Measurements from ENCODE around the gene CFAP410.

CFAP410 gene

DNA sequence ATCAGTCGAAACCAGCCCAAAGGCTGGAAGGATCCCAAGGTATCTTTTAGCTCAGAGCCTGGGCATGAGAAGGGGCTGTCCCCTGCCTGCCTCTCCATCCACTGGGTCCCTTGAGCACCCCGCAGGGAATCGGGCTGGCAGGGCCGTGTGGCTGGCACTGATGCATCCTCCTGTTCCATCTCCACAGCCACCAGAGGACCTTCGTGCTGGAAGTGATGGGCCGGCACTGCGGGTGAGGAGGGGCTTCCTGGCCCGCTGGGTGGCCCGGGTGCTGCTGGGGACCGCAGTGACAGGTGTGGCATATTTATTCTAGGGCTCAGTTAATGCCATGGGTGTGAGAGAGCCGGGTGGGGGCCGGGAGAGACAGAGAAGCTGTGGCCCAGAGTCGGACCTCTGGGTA, 25.7 kb downstream of the CFAP410 start:
- TF ChIP-seq RARB (CRISPR knock-in tag; IDR thresholded peaks at IDR 0.05) (no peak), ZFP30 (CRISPR knock-in tag; IDR thresholded peaks at IDR 0.05) (no peak), BACH2 (CRISPR knock-in tag; IDR thresholded peaks at IDR 0.05; ENCODE audit: borderline replicate concordance) (no peak), GLIS3 (CRISPR knock-in tag; IDR thresholded peaks at IDR 0.05) (no peak), TCF4 (CRISPR knock-in tag; IDR thresholded peaks at IDR 0.05; ENCODE audit: borderline replicate concordance) (no peak), TOX (CRISPR knock-in tag; IDR thresholded peaks at IDR 0.05; ENCODE audit: borderline replicate concordance) (no peak), ESRRG (CRISPR knock-in tag; IDR thresholded peaks at IDR 0.05) (no peak), ZFP3 (CRISPR knock-in tag; IDR thresholded peaks at IDR 0.05) (no peak), ISL1 (CRISPR knock-in tag; IDR thresholded peaks at IDR 0.05) (no peak), SNAI2 (CRISPR knock-in tag; IDR thresholded peaks at IDR 0.05) (no peak), OSR1 (CRISPR knock-in tag; IDR thresholded peaks at IDR 0.05) (no peak), PPARA (CRISPR knock-in tag; IDR thresholded peaks at IDR 0.05; ENCODE audit: borderline replicate concordance) (no peak), ZNF8 (CRISPR knock-in tag; IDR thresholded peaks at IDR 0.05) (no peak), ZC3H10 (CRISPR knock-in tag; IDR thresholded peaks at IDR 0.05) (no peak)
- TF ChIP-seq, protein P1, sequence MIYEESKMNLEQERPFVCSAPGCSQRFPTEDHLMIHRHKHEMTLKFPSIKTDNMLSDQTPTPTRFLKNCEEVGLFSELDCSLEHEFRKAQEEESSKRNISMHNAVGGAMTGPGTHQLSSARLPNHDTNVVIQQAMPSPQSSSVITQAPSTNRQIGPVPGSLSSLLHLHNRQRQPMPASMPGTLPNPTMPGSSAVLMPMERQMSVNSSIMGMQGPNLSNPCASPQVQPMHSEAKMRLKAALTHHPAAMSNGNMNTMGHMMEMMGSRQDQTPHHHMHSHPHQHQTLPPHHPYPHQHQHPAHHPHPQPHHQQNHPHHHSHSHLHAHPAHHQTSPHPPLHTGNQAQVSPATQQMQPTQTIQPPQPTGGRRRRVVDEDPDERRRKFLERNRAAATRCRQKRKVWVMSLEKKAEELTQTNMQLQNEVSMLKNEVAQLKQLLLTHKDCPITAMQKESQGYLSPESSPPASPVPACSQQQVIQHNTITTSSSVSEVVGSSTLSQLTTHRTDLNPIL (CRISPR knock-in tag; IDR thresholded peaks at IDR 0.05; ENCODE audit: low read depth), result no peak
- TF ChIP-seq, protein P2, sequence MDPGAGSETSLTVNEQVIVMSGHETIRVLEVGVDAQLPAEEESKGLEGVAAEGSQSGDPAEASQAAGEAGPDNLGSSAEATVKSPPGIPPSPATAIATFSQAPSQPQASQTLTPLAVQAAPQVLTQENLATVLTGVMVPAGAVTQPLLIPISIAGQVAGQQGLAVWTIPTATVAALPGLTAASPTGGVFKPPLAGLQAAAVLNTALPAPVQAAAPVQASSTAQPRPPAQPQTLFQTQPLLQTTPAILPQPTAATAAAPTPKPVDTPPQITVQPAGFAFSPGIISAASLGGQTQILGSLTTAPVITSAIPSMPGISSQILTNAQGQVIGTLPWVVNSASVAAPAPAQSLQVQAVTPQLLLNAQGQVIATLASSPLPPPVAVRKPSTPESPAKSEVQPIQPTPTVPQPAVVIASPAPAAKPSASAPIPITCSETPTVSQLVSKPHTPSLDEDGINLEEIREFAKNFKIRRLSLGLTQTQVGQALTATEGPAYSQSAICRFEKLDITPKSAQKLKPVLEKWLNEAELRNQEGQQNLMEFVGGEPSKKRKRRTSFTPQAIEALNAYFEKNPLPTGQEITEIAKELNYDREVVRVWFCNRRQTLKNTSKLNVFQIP (CRISPR knock-in tag; IDR thresholded peaks at IDR 0.05; ENCODE audit: borderline replicate concordance, low read depth), result no peak
- TF ChIP-seq, protein P3, sequence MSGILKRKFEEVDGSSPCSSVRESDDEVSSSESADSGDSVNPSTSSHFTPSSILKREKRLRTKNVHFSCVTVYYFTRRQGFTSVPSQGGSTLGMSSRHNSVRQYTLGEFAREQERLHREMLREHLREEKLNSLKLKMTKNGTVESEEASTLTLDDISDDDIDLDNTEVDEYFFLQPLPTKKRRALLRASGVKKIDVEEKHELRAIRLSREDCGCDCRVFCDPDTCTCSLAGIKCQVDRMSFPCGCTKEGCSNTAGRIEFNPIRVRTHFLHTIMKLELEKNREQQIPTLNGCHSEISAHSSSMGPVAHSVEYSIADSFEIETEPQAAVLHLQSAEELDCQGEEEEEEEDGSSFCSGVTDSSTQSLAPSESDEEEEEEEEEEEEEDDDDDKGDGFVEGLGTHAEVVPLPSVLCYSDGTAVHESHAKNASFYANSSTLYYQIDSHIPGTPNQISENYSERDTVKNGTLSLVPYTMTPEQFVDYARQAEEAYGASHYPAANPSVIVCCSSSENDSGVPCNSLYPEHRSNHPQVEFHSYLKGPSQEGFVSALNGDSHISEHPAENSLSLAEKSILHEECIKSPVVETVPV (CRISPR knock-in tag; IDR thresholded peaks at IDR 0.05), result no peak
- TF ChIP-seq, protein P4, sequence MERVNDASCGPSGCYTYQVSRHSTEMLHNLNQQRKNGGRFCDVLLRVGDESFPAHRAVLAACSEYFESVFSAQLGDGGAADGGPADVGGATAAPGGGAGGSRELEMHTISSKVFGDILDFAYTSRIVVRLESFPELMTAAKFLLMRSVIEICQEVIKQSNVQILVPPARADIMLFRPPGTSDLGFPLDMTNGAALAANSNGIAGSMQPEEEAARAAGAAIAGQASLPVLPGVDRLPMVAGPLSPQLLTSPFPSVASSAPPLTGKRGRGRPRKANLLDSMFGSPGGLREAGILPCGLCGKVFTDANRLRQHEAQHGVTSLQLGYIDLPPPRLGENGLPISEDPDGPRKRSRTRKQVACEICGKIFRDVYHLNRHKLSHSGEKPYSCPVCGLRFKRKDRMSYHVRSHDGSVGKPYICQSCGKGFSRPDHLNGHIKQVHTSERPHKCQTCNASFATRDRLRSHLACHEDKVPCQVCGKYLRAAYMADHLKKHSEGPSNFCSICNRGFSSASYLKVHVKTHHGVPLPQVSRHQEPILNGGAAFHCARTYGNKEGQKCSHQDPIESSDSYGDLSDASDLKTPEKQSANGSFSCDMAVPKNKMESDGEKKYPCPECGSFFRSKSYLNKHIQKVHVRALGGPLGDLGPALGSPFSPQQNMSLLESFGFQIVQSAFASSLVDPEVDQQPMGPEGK (CRISPR knock-in tag; IDR thresholded peaks at IDR 0.05; ENCODE audit: borderline replicate concordance), result no peak
- no peak for ATAC-seq

DNA sequence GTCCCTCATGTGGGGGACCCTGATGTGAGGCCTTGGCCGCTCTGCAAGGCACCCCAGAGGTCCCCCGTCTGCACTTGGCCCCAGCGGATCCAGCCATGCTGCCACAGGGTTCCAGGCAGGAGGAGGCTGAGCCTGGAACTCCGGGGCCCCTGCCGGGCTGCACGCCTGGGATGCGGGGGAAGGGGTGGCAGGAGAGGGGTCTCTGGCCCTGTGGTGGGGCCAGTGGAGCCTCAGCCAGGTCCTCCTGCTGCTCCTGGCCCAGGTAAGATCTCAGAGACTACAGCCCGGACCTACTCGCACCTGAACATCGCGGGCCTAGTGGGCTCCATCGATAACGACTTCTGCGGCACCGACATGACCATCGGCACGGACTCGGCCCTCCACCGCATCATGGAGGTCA, 26.5 kb downstream of the CFAP410 start:
- TF ChIP-seq GLIS3 (CRISPR knock-in tag; IDR thresholded peaks at IDR 0.05) (no peak), ZNF565 (CRISPR knock-in tag; conservative IDR thresholded peaks at IDR 0.05; ENCODE audit: low read depth) (no peak), ESRRG (CRISPR knock-in tag; IDR thresholded peaks at IDR 0.05) (no peak), SNAI2 (CRISPR knock-in tag; IDR thresholded peaks at IDR 0.05) (no peak), TOX (CRISPR knock-in tag; IDR thresholded peaks at IDR 0.05; ENCODE audit: borderline replicate concordance) (no peak), ZFP3 (CRISPR knock-in tag; IDR thresholded peaks at IDR 0.05) (no peak)
- TF ChIP-seq, protein P5, sequence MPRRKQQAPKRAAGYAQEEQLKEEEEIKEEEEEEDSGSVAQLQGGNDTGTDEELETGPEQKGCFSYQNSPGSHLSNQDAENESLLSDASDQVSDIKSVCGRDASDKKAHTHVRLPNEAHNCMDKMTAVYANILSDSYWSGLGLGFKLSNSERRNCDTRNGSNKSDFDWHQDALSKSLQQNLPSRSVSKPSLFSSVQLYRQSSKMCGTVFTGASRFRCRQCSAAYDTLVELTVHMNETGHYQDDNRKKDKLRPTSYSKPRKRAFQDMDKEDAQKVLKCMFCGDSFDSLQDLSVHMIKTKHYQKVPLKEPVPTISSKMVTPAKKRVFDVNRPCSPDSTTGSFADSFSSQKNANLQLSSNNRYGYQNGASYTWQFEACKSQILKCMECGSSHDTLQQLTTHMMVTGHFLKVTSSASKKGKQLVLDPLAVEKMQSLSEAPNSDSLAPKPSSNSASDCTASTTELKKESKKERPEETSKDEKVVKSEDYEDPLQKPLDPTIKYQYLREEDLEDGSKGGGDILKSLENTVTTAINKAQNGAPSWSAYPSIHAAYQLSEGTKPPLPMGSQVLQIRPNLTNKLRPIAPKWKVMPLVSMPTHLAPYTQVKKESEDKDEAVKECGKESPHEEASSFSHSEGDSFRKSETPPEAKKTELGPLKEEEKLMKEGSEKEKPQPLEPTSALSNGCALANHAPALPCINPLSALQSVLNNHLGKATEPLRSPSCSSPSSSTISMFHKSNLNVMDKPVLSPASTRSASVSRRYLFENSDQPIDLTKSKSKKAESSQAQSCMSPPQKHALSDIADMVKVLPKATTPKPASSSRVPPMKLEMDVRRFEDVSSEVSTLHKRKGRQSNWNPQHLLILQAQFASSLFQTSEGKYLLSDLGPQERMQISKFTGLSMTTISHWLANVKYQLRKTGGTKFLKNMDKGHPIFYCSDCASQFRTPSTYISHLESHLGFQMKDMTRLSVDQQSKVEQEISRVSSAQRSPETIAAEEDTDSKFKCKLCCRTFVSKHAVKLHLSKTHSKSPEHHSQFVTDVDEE (CRISPR knock-in tag; IDR thresholded peaks at IDR 0.05), result no peak

DNA sequence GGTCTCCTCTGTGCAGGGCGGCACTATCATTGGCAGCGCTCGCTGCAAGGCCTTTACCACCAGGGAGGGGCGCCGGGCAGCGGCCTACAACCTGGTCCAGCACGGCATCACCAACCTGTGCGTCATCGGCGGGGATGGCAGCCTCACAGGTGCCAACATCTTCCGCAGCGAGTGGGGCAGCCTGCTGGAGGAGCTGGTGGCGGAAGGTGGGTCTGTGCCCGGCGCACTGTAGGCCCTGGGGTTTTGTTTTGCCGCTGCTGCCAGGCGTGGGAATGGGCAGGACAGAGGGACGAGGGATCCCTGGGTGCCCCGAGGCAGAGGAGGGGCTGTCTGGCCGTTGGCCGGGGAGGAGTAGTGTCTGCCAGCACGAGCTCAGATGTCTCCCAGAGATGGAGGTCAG, 27.1 kb downstream of the CFAP410 start:
- ATAC-seq, result no peak
- TF ChIP-seq ARNTL (CRISPR knock-in tag; IDR thresholded peaks at IDR 0.05; ENCODE audit: borderline replicate concordance, low read depth), result no peak
- TF ChIP-seq SNAI2 (CRISPR knock-in tag; IDR thresholded peaks at IDR 0.05), result no peak
- no peak for TF ChIP-seq ZC3H10 (CRISPR knock-in tag; IDR thresholded peaks at IDR 0.05)
- TF ChIP-seq, protein P5 (CRISPR knock-in tag; IDR thresholded peaks at IDR 0.05), result no peak
- no peak for TF ChIP-seq ZFP30 (CRISPR knock-in tag; IDR thresholded peaks at IDR 0.05)
- no peak for TF ChIP-seq ESRRG (CRISPR knock-in tag; IDR thresholded peaks at IDR 0.05)
- no peak for TF ChIP-seq OSR1 (CRISPR knock-in tag; IDR thresholded peaks at IDR 0.05)
- TF ChIP-seq CSDC2 (CRISPR knock-in tag; IDR thresholded peaks at IDR 0.05), result no peak
- TF ChIP-seq, protein P4 (CRISPR knock-in tag; IDR thresholded peaks at IDR 0.05; ENCODE audit: borderline replicate concordance), result no peak
- no peak for TF ChIP-seq RARB (CRISPR knock-in tag; IDR thresholded peaks at IDR 0.05)
- TF ChIP-seq ZFP3 (CRISPR knock-in tag; IDR thresholded peaks at IDR 0.05), result no peak
- no peak for TF ChIP-seq BACH2 (CRISPR knock-in tag; IDR thresholded peaks at IDR 0.05; ENCODE audit: borderline replicate concordance)
- no peak for TF ChIP-seq ZNF8 (CRISPR knock-in tag; IDR thresholded peaks at IDR 0.05)
- no peak for TF ChIP-seq ZNF565 (CRISPR knock-in tag; conservative IDR thresholded peaks at IDR 0.05; ENCODE audit: low read depth)
- no peak for TF ChIP-seq TCF4 (CRISPR knock-in tag; IDR thresholded peaks at IDR 0.05; ENCODE audit: borderline replicate concordance)

More for the DNA sequence above, 26.5 kb downstream of the CFAP410 start:
- no peak for ATAC-seq
